H1 (cell line): ENCODE data around the gene SEMA3E. TPM values are rescaled to one million over a fixed set of nuclear protein-coding genes. Genes with fewer than 3 reads are reported as not detected.

ENCODE experiments used
- CTCF ChIA-PET: fragments of 300-600 bp; sonication (Branson Sonifier 250); formaldehyde crosslinking; loops from one replicate; lab custom pipeline; 2021; ENCODE audit not compliant: partially characterized antibody; lab: Charles Lee
- POLR2A ChIA-PET: fragments of 300-600 bp; sonication (Branson Sonifier 250); formaldehyde crosslinking; loops from one replicate; lab custom pipeline; 2021; ENCODE audit warnings: inconsistent platforms; ENCODE audit not compliant: partially characterized antibody; lab: Charles Lee
- DNase-seq, 2 experiments: peaks; one replicate each; pipeline versions ENCODE4 v3.0.0 to v3.0.0-alpha.2; 2010 to 2022; ENCODE audit warnings: low spot score in 2 of 2, low read depth in 1 of 2, mixed read lengths in 1 of 2
- FAIRE-seq: peaks from 2 replicates; lab custom pipeline; 2011; peaks lifted over from hg19 to GRCh38; lab: Jason Lieb, UNC
- H2AFZ ChIP-seq: 2 replicates; pipeline ENCODE4 v1.8.1; 2012; ENCODE audit warnings: low read length, inconsistent platforms
- H2AK5ac ChIP-seq: 2 replicates; pipeline ENCODE4 v1.6.1; 2013; ENCODE audit warnings: low read depth, low read length
- H2BK120ac ChIP-seq: replicated peaks from 2 replicates; pipeline ENCODE3; 2013; ENCODE audit warnings: low read depth, low read length, inconsistent platforms
- H2BK12ac ChIP-seq: 2 replicates; pipeline ENCODE4 v1.6.1; 2013; ENCODE audit warnings: low read depth, low read length
- H2BK15ac ChIP-seq: 2 replicates; pipeline ENCODE4 v1.6.1; 2013; ENCODE audit warnings: low read length
- H2BK20ac ChIP-seq: 2 replicates; pipeline ENCODE4 v1.6.1; 2013; ENCODE audit warnings: low read length
- H2BK5ac ChIP-seq: 2 replicates; pipeline ENCODE4 v1.6.1; 2013; ENCODE audit warnings: low read depth, low read length
- H3K14ac ChIP-seq: 2 replicates; pipeline ENCODE4 v1.6.1; 2013; ENCODE audit warnings: inconsistent platforms; ENCODE audit not compliant: insufficient read length
- H3K18ac ChIP-seq: 2 replicates; pipeline ENCODE4 v1.6.1; 2013; ENCODE audit warnings: low read length; ENCODE audit errors: extremely low read depth
- H3K23ac ChIP-seq: 2 replicates; pipeline ENCODE4 v1.6.1; 2013; ENCODE audit warnings: inconsistent platforms; ENCODE audit not compliant: insufficient read length
- H3K23me2 ChIP-seq: 2 replicates; pipeline ENCODE4 v1.6.1; 2013; ENCODE audit warnings: low read depth, low read length
- H3K27ac ChIP-seq: 2 replicates; pipeline ENCODE4 v1.6.1; 2011; ENCODE audit warnings: low read depth, low read length, inconsistent platforms
- H3K27me3 ChIP-seq, 4 experiments: replicated peaks in 1 of 4; 1 replicate in 1 of 4; 2 replicates in 3 of 4; pipeline versions ENCODE4 v1.6.1 to v1.8.1; 2011 to 2013; ENCODE audit warnings: low read length in 3 of 4, mild to moderate bottlenecking in 3 of 4, inconsistent platforms in 2 of 4, mixed read lengths in 2 of 4, moderate library complexity in 1 of 4; ENCODE audit not compliant: control insufficient read depth in 3 of 4, insufficient read depth in 3 of 4; ENCODE audit errors: extremely low read depth in 1 of 4
- H3K36me3 ChIP-seq, 4 experiments: 2 replicates each; pipeline versions ENCODE4 v1.6.1 to v1.8.1; 2011 to 2013; ENCODE audit warnings: mild to moderate bottlenecking in 4 of 4, low read length in 3 of 4, moderate library complexity in 2 of 4, control low read depth in 1 of 4, inconsistent platforms in 1 of 4; ENCODE audit not compliant: insufficient read depth in 4 of 4, control insufficient read depth in 2 of 4
- H3K4ac ChIP-seq: replicated peaks from 2 replicates; pipeline ENCODE3; 2013; ENCODE audit warnings: low read length, low read depth, mixed read lengths, inconsistent platforms; ENCODE audit not compliant: insufficient read length
- H3K4me1 ChIP-seq, 4 experiments: replicated peaks in 1 of 4; 1 replicate in 1 of 4; 2 replicates in 3 of 4; pipeline versions ENCODE4 v1.6.1 to v1.8.1; 2011 to 2013; ENCODE audit warnings: low read length in 3 of 4, inconsistent platforms in 2 of 4, mixed read lengths in 1 of 4; ENCODE audit not compliant: insufficient read depth in 4 of 4, control insufficient read depth in 3 of 4
- H3K4me2 ChIP-seq, 2 experiments: 2 replicates each; pipeline versions ENCODE4 v1.6.1 to v1.8.1; 2011 to 2013; ENCODE audit warnings: low read depth in 2 of 2, low read length in 2 of 2, control low read depth in 1 of 2, inconsistent platforms in 1 of 2, mild to moderate bottlenecking in 1 of 2; ENCODE audit not compliant: insufficient read depth in 1 of 2
- H3K4me3 ChIP-seq, 4 experiments: fragments of 200-600, 300-600 bp in 1 of 4; sonication (generic), shearing (Covaris generic), sonication (Bioruptor Twin) in 1 of 4; 2 replicates each; pipeline versions ENCODE4 v1.5.1 to v1.8.1; 2011 to 2016; ENCODE audit warnings: low read length in 4 of 4, low read depth in 3 of 4, control low read depth in 2 of 4, inconsistent platforms in 2 of 4, mild to moderate bottlenecking in 2 of 4, mixed read lengths in 1 of 4, moderate library complexity in 1 of 4; ENCODE audit not compliant: insufficient read depth in 2 of 4; ENCODE audit errors: extremely low read depth in 1 of 4
- H3K56ac ChIP-seq: replicated peaks from 2 replicates; pipeline ENCODE3; 2013; ENCODE audit warnings: low read depth, mild to moderate bottlenecking, mixed read lengths, low read length, inconsistent platforms; ENCODE audit not compliant: insufficient read length
- H3K79me1 ChIP-seq: 2 replicates; pipeline ENCODE4 v1.6.1; 2013; ENCODE audit warnings: low read depth, low read length, control low read depth
- H3K79me2 ChIP-seq, 2 experiments: 2 replicates each; pipeline versions ENCODE4 v1.6.1 to v1.8.1; 2012 to 2013; ENCODE audit warnings: low read length in 2 of 2, mild to moderate bottlenecking in 2 of 2, inconsistent platforms in 1 of 2; ENCODE audit not compliant: insufficient read depth in 2 of 2, control insufficient read depth in 1 of 2
- H3K9ac ChIP-seq, 4 experiments: replicated peaks in 1 of 4; 1 replicate in 1 of 4; 2 replicates in 3 of 4; pipeline versions ENCODE4 v1.6.1 to v1.8.1; 2011 to 2013; ENCODE audit warnings: low read depth in 3 of 4, low read length in 3 of 4, control low read depth in 2 of 4, mild to moderate bottlenecking in 2 of 4, moderate library complexity in 2 of 4, inconsistent platforms in 1 of 4; ENCODE audit errors: extremely low read depth in 1 of 4
- H3K9me3 ChIP-seq, 2 experiments: 2 replicates each; pipeline versions ENCODE4 v1.6.1 to v1.8.1; 2012 to 2013; ENCODE audit warnings: mild to moderate bottlenecking in 2 of 2, moderate library complexity in 2 of 2, control low read depth in 1 of 2, inconsistent platforms in 1 of 2, low read depth in 1 of 2, low read length in 1 of 2, mixed read lengths in 1 of 2; ENCODE audit not compliant: insufficient read depth in 2 of 2
- H4K20me1 ChIP-seq, 2 experiments: replicated peaks in 1 of 2; 2 replicates each; pipeline versions ENCODE3 to v1.8.1; 2011 to 2013; ENCODE audit warnings: inconsistent platforms in 2 of 2, low read length in 2 of 2, mild to moderate bottlenecking in 1 of 2; ENCODE audit not compliant: insufficient read depth in 2 of 2, control insufficient read depth in 1 of 2
- H4K5ac ChIP-seq: 2 replicates; pipeline ENCODE4 v1.6.1; 2013; ENCODE audit warnings: low read length, low read depth, mixed read lengths, inconsistent platforms; ENCODE audit not compliant: insufficient read length
- H4K8ac ChIP-seq: 2 replicates; pipeline ENCODE4 v1.8.0; 2013; ENCODE audit warnings: mild to moderate bottlenecking, moderate library complexity, low read length, inconsistent platforms; ENCODE audit not compliant: insufficient read depth; ENCODE audit errors: extremely low read depth
- H4K91ac ChIP-seq: replicated peaks from 2 replicates; pipeline ENCODE3; 2013; ENCODE audit warnings: low read length, mixed read lengths, inconsistent platforms; ENCODE audit not compliant: insufficient read length
- ASH2L ChIP-seq: fragments of 200-600, 300-600 bp; sonication (generic); IDR thresholded peaks from one replicate; pipeline ENCODE4 v1.7.1; 2017; ENCODE audit warnings: low read length
- CBX5 ChIP-seq: fragments of 300-800, 300-1000 bp; sonication (generic); IDR thresholded peaks from 2 replicates; pipeline ENCODE4 v1.7.1; 2016; ENCODE audit warnings: antibody characterized with exemption, low read length, low read depth
- JUND ChIP-seq: IDR thresholded peaks from 2 replicates; pipeline ENCODE4 v1.6.1; 2011; ENCODE audit warnings: mild to moderate bottlenecking, improper control_type of control experiment, low read length
- SP4 ChIP-seq: IDR thresholded peaks from 2 replicates; pipeline ENCODE4 v1.6.1; 2012; ENCODE audit warnings: low read length, inconsistent platforms
- TEAD4 ChIP-seq: IDR thresholded peaks from 2 replicates; pipeline ENCODE4 v1.6.1; 2012; ENCODE audit warnings: low read depth, low read length, inconsistent platforms, mixed read lengths
- YY1 ChIP-seq: IDR thresholded peaks from 2 replicates; pipeline ENCODE4 v1.6.1; 2011; ENCODE audit warnings: low read depth, mild to moderate bottlenecking, low read length
- WGBS, 2 experiments: shearing (Covaris generic) in 1 of 2; methylation state at CpG; one replicate each; pipeline versions ENCODE4 v1.1.6 to v1.1.7; 2013 to 2015; ENCODE audit warnings: low lambda C conversion rate in 2 of 2, mixed read lengths in 2 of 2, inconsistent platforms in 1 of 2, low coverage in 1 of 2, missing lambda C conversion rate in 1 of 2; ENCODE audit not compliant: insufficient replicate concordance in 2 of 2, insufficient coverage in 1 of 2, insufficient read length in 1 of 2; ENCODE audit errors: extremely low coverage in 1 of 2, missing lambda C conversion rate in 1 of 2; 5-methylcytosine and 5-hydroxymethylcytosine counted together
- polyA plus RNA-seq, 7 experiments: library from polyadenylated mRNA; depleted of rRNA in 3 of 7; stranded (reverse) in 5 of 7; unstranded in 2 of 7; fragments of >200 nt in 5 of 7; fragments of 200-250 nt in 2 of 7; gene quantifications; 1 replicate in 5 of 7; 2 replicates in 1 of 7; 4 replicates in 1 of 7; pipeline versions ENCODE4 v1.2.1 to v1.2.3, GENCODE V29; 2011 to 2013; ENCODE audit warnings: missing spikeins in 2 of 7, mixed read lengths in 2 of 7
- total RNA-seq: library from RNA; stranded (reverse); fragmentation: NEBNext Ultra II Directional; extraction: Animal tissue kit (Norgen Biotek cat#: 25700); gene quantifications from 2 replicates; pipeline ENCODE4 v1.2.1, GENCODE V29; 2021

Gene SEMA3E
- total and polyA plus RNA-seq, 2 of the 8 experiments (the other 6 are each of a cell fraction or from before 2014, with no cell fraction given): 0.93 to 0.94 TPM

- no peak overlapping the region for H2BK120ac ChIP-seq
- H4K5ac ChIP-seq: peak overlapping the region; percentile 57
- ChIA-PET POLR2A (interaction anchor here (1.5 kb wide), 1 partner anchor 11 kb away, joined by 5 read pairs; no protein-coding TSS in a partner anchor), CTCF (interaction anchor here (0.6 to 1.5 kb wide), 6 partner anchors 9 to 187 kb away, joined by 3 to 7 read pairs (median 3); no protein-coding TSS in a partner anchor)
- H3K18ac ChIP-seq: peak overlapping the region; percentile 78
- peaks cover 0 to 7% (median 4%) of the 10 kb centered on the region in 4 experiments; a peak in 3 of 7 replicates for H3K4me1 ChIP-seq
- H2BK5ac ChIP-seq: peak overlapping the region; percentile 91
- H3K36me3 ChIP-seq: no peaks in the 10 kb centered on the region
- peak overlapping the region; percentile 88 for H4K8ac ChIP-seq
- H3K56ac ChIP-seq: no peak overlapping the region
- H2BK20ac ChIP-seq: peak overlapping the region; percentile 93; the same call in 1 of the 2 replicates
- H3K9me3 ChIP-seq: no peaks in the 10 kb centered on the region; a peak in 1 of 4 replicates
- no peak overlapping the region for H3K14ac ChIP-seq
- no peak overlapping the region for H2BK15ac ChIP-seq
- no peak overlapping the region for H3K4ac ChIP-seq
- H3K23me2 ChIP-seq: no peaks in the 10 kb centered on the region
- peak; percentile 52 for TF ChIP-seq ASH2L
- TF ChIP-seq YY1: peak; percentile 55; the same call in 1 of the 2 replicates
- TF ChIP-seq JUND: no peak
- no peak for TF ChIP-seq CBX5
- TF ChIP-seq SP4: no peak
- 0 out of 2 replicates have a peak, but pooled peaks have one; percentile 32 for TF ChIP-seq TEAD4
- peak in 1 of 2 experiments; percentile 55 for DNase-seq
- no peak overlapping the region for H3K4me3 ChIP-seq
- no peak overlapping the region for H4K91ac ChIP-seq
- no peaks in the 10 kb centered on the region for H3K79me2 ChIP-seq
- peak overlapping the region in 1 of 2 experiments; percentile 45; a peak in 2 of 4 replicates for H3K4me2 ChIP-seq
- H2AFZ ChIP-seq: peak overlapping the region; percentile 99
- no peak for FAIRE-seq
- 85% methylated on average over 12 of the region's 12 CpGs; no CpG with 5 or more reads in 1 of the 2 experiments for WGBS, 2 experiments
- peak overlapping the region; percentile 80; the same call in 1 of the 2 replicates for H2BK12ac ChIP-seq
- H3K27ac ChIP-seq: no peak overlapping the region
- H3K27me3 ChIP-seq: no peaks in the 10 kb centered on the region
- no peak overlapping the region for H2AK5ac ChIP-seq
- no peak overlapping the region for H3K23ac ChIP-seq
- no peak overlapping the region; a peak in 1 of 7 replicates for H3K9ac ChIP-seq
- H4K20me1 ChIP-seq: no peaks in the 10 kb centered on the region
- no peaks in the 10 kb centered on the region for H3K79me1 ChIP-seq
Observed at GRCh38 chr7:83629117-83629880, 19.6 kb downstream of the SEMA3E start.
